Hindlimb muscle (tissue), 1 donor: ENCODE measurements around the gene RFC5. TPM values are rescaled to one million over a fixed set of nuclear protein-coding genes. Genes with fewer than 3 reads are reported as not detected.

Experiments
- polyA plus RNA-seq: library from polyadenylated mRNA; unstranded; fragments of 120-200 nt; gene quantifications from one replicate; pipeline ENCODE4 v1.2.1, GENCODE V29; 2013; ENCODE audit not compliant: insufficient read length

Gene RFC5
- polyA plus RNA-seq, 1 donor, result 11.5 TPM

Other genes with a start within 250 kb of the RFC5 start
- gene KSR2, start 47.7 kb upstream of the RFC5 start, polyA plus RNA-seq, result not detected
- 60.0 TPM for gene WSB2, start 44.5 kb downstream of the RFC5 start, polyA plus RNA-seq
- gene VSIG10, start 87.3 kb downstream of the RFC5 start, polyA plus RNA-seq, result 12.0 TPM
- gene PEBP1, start 119.4 kb downstream of the RFC5 start, polyA plus RNA-seq, result 141 TPM